HEK293 (cell line): ENCODE measurements around the gene PSMA7.
A peak's percentile ranks its signal among the peaks of the same experiment; 100 is the strongest.

Experiments used
- CTCF ChIA-PET: fragments of 350-600 bp; formaldehyde crosslinking; extraction: SDS; loops from one replicate; lab custom pipeline; 2021; ENCODE audit warnings: antibody characterized with exemption; lab: Yijun Ruan, JAX
- POLR2A ChIA-PET: fragments of 300-600 bp; formaldehyde crosslinking; extraction: SDS; loops from one replicate; lab custom pipeline; 2020; ENCODE audit warnings: antibody characterized with exemption, inconsistent platforms; lab: Yijun Ruan, JAX
- H3K27ac ChIP-seq: fragments of 200-500 bp; sonication (Bioruptor generic); 2 replicates; pipeline ENCODE4 v1.5.1; 2014; ENCODE audit warnings: low read depth, low read length, control low read depth, inconsistent platforms; ENCODE audit errors: extremely low read depth
- H3K36me3 ChIP-seq, 2 experiments: fragments of 200-500 bp in 1 of 2; sonication (Bioruptor generic) in 1 of 2; 1 replicate in 1 of 2; 2 replicates in 1 of 2; pipeline ENCODE4 v1.5.1; 2014 to 2017; ENCODE audit warnings: inconsistent platforms in 2 of 2, low read length in 2 of 2; ENCODE audit not compliant: control insufficient read depth in 2 of 2, insufficient read depth in 1 of 2
- H3K4me1 ChIP-seq: fragments of 200-500 bp; sonication (Bioruptor generic); 2 replicates; pipeline ENCODE4 v1.5.1; 2014; ENCODE audit warnings: mild to moderate bottlenecking, low read length, inconsistent platforms; ENCODE audit not compliant: control insufficient read depth, insufficient read depth
- H3K4me3 ChIP-seq: 2 replicates; pipeline ENCODE4 v1.5.1; 2011; ENCODE audit warnings: low read depth, mild to moderate bottlenecking, control low read depth, low read length, moderate library complexity
- H3K9me3 ChIP-seq: fragments of 200-500 bp; sonication (Bioruptor generic); 2 replicates; pipeline ENCODE4 v1.5.1; 2014; ENCODE audit warnings: low read depth, low read length, inconsistent platforms; ENCODE audit not compliant: control insufficient read depth, insufficient read depth
- PRDM10 ChIP-seq: fragments of 450-650 bp; formaldehyde crosslinking; IDR thresholded peaks from 2 replicates; pipeline ENCODE4 v1.5.1; 2016; ENCODE audit warnings: missing biosample characterization, missing genetic modification characterization
- REPIN1 ChIP-seq: fragments of 450-650 bp; formaldehyde crosslinking; IDR thresholded peaks from 2 replicates; pipeline ENCODE4 v1.5.1; 2017; ENCODE audit warnings: missing biosample characterization, missing genetic modification characterization, low read depth
- SALL2 ChIP-seq: fragments of 450-650 bp; formaldehyde crosslinking; IDR thresholded peaks from 2 replicates; pipeline ENCODE4 v1.5.0; 2017; ENCODE audit warnings: missing biosample characterization, mild to moderate bottlenecking, missing genetic modification characterization, borderline replicate concordance
- SP3 ChIP-seq: fragments of 450-650 bp; formaldehyde crosslinking; IDR thresholded peaks from 2 replicates; pipeline ENCODE4 v1.5.1; 2016; ENCODE audit warnings: missing biosample characterization, missing genetic modification characterization
- YY1 ChIP-seq: fragments of 450-650 bp; formaldehyde crosslinking; IDR thresholded peaks from 2 replicates; pipeline ENCODE4 v1.5.1; 2018; ENCODE audit warnings: missing biosample characterization, missing genetic modification characterization
- ZBTB44 ChIP-seq: fragments of 450-650 bp; IDR thresholded peaks from 2 replicates; pipeline ENCODE4 v1.5.1; 2018; ENCODE audit warnings: missing biosample characterization, mild to moderate bottlenecking, missing genetic modification characterization
- ZIC2 ChIP-seq: fragments of 450-650 bp; formaldehyde crosslinking; IDR thresholded peaks from 2 replicates; pipeline ENCODE4 v1.5.1; 2016; ENCODE audit warnings: missing biosample characterization, missing genetic modification characterization
- ZNF132 ChIP-seq: fragments of 450-650 bp; formaldehyde crosslinking; IDR thresholded peaks from 2 replicates; pipeline ENCODE4 v1.5.1; 2017; ENCODE audit warnings: missing biosample characterization, missing genetic modification characterization, borderline replicate concordance
- ZNF175 ChIP-seq: fragments of 450-650 bp; formaldehyde crosslinking; IDR thresholded peaks from 2 replicates; pipeline ENCODE4 v1.5.1; 2016; ENCODE audit warnings: missing biosample characterization, missing genetic modification characterization
- ZNF19 ChIP-seq: fragments of 450-650 bp; formaldehyde crosslinking; IDR thresholded peaks from 2 replicates; pipeline ENCODE4; 2016; ENCODE audit warnings: missing biosample characterization, missing genetic modification characterization, low read depth
- ZNF2 ChIP-seq: fragments of 450-650 bp; formaldehyde crosslinking; IDR thresholded peaks from 2 replicates; pipeline ENCODE4 v1.5.1; 2016; ENCODE audit warnings: missing biosample characterization, missing genetic modification characterization
- ZNF311 ChIP-seq: fragments of 450-650 bp; formaldehyde crosslinking; IDR thresholded peaks from 2 replicates; pipeline ENCODE4 v1.5.1; 2017; ENCODE audit warnings: missing biosample characterization, missing genetic modification characterization, borderline replicate concordance
- ZNF423 ChIP-seq: fragments of 450-650 bp; formaldehyde crosslinking; IDR thresholded peaks from 2 replicates; pipeline ENCODE4 v1.5.1; 2016; ENCODE audit warnings: missing biosample characterization, missing genetic modification characterization
- ZNF501 ChIP-seq: fragments of 450-650 bp; formaldehyde crosslinking; IDR thresholded peaks from 2 replicates; pipeline ENCODE4 v1.5.1; 2016; ENCODE audit warnings: missing biosample characterization, missing genetic modification characterization
- ZNF558 ChIP-seq: fragments of 450-650 bp; formaldehyde crosslinking; IDR thresholded peaks from 2 replicates; pipeline ENCODE4 v1.5.1; 2016; ENCODE audit warnings: missing biosample characterization, missing genetic modification characterization
- ZNF585B ChIP-seq: fragments of 450-650 bp; formaldehyde crosslinking; IDR thresholded peaks from 2 replicates; pipeline ENCODE4 v1.5.1; 2016; ENCODE audit warnings: missing biosample characterization, missing genetic modification characterization
- ZNF626 ChIP-seq: fragments of 450-650 bp; sonication (Bioruptor Pico); formaldehyde crosslinking; IDR thresholded peaks from 2 replicates; pipeline ENCODE4 v1.5.1; 2018; ENCODE audit warnings: missing biosample characterization, missing genetic modification characterization, inconsistent platforms
- ZNF654 ChIP-seq: fragments of 450-650 bp; formaldehyde crosslinking; IDR thresholded peaks from 2 replicates; pipeline ENCODE4 v1.5.1; 2016; ENCODE audit warnings: low read depth, missing biosample characterization, missing genetic modification characterization
- ZNF660 ChIP-seq: fragments of 450-650 bp; IDR thresholded peaks from 2 replicates; pipeline ENCODE4 v1.5.1; 2018; ENCODE audit warnings: missing biosample characterization, mild to moderate bottlenecking, missing genetic modification characterization
- ZNF747 ChIP-seq: fragments of 450-650 bp; formaldehyde crosslinking; IDR thresholded peaks from 2 replicates; pipeline ENCODE4 v1.5.1; 2016; ENCODE audit warnings: missing biosample characterization, missing genetic modification characterization
- ZNF768 ChIP-seq: fragments of 450-650 bp; formaldehyde crosslinking; IDR thresholded peaks from 2 replicates; pipeline ENCODE4 v1.5.1; 2018; ENCODE audit warnings: missing biosample characterization, mild to moderate bottlenecking, missing genetic modification characterization
- ZNF791 ChIP-seq: fragments of 450-650 bp; formaldehyde crosslinking; IDR thresholded peaks from 2 replicates; pipeline ENCODE4 v1.5.1; 2016; ENCODE audit warnings: missing biosample characterization, missing genetic modification characterization
- ZNF837 ChIP-seq: fragments of 450-650 bp; formaldehyde crosslinking; IDR thresholded peaks from 2 replicates; pipeline ENCODE4 v1.5.1; 2016; ENCODE audit warnings: missing biosample characterization, missing genetic modification characterization
- ZSCAN18 ChIP-seq: fragments of 450-650 bp; formaldehyde crosslinking; IDR thresholded peaks from 2 replicates; pipeline ENCODE4 v1.5.1; 2016; ENCODE audit warnings: missing biosample characterization, missing genetic modification characterization
- ZSCAN4 ChIP-seq: fragments of 450-650 bp; formaldehyde crosslinking; IDR thresholded peaks from 2 replicates; pipeline ENCODE4 v1.5.1; 2017; ENCODE audit warnings: missing biosample characterization, missing genetic modification characterization

PSMA7 gene

GRCh38 chr20:62089393-62089792 is 53.8 kb downstream of the PSMA7 start:
- no peak for TF ChIP-seq ZNF585B (tag by site-specific recombination)
- no peak for TF ChIP-seq ZSCAN4
- TF ChIP-seq ZNF747 (tag by site-specific recombination), result no peak
- no peak for TF ChIP-seq ZNF660
- peak; percentile 10; the same call in 1 of the 2 replicates for TF ChIP-seq ZNF654 (tag by site-specific recombination)
- no peak for TF ChIP-seq ZNF2 (tag by site-specific recombination)
- CTCF ChIA-PET, result interaction anchor here (0.6 to 0.7 kb wide), 2 partner anchors 20 to 182 kb away, joined by 3 to 4 read pairs; no protein-coding TSS in a partner anchor
- no peaks in the 10 kb centered on the region for H3K9me3 ChIP-seq
- H3K27ac ChIP-seq, result no peak overlapping the region
- no peaks in the 10 kb centered on the region for H3K36me3 ChIP-seq
- POLR2A ChIA-PET, result interaction anchor here (2.2 kb wide), 1 partner anchor 32 kb away, joined by 5 read pairs; no protein-coding TSS in a partner anchor
- H3K4me3 ChIP-seq, result no peak overlapping the region
- H3K4me1 ChIP-seq, result no peaks in the 10 kb centered on the region

- no peaks in the 10 kb centered on the region for H3K4me1 ChIP-seq
- H3K36me3 ChIP-seq, result no peaks in the 10 kb centered on the region
- no peak overlapping the region for H3K4me3 ChIP-seq
- CTCF ChIA-PET, result interaction anchor here (0.7 kb wide), 2 partner anchors 15 to 21 kb away, joined by 4 to 5 read pairs; no protein-coding TSS in a partner anchor
- H3K9me3 ChIP-seq, result no peaks in the 10 kb centered on the region
- POLR2A ChIA-PET, result interaction anchor here (2.2 kb wide), 1 partner anchor 33 kb away, joined by 5 read pairs; no protein-coding TSS in a partner anchor
- no peak overlapping the region for H3K27ac ChIP-seq
- TF ChIP-seq SP3 (peak; percentile 74), ZNF2 (tag by site-specific recombination) (no peak), ZNF791 (tag by site-specific recombination) (no peak), YY1 (no peak), ZNF837 (no peak), ZNF768 (tag by site-specific recombination) (no peak), ZSCAN18 (peak; percentile 65; the same call in 1 of the 2 replicates), PRDM10 (tag by site-specific recombination) (peak; percentile 30), ZNF175 (tag by site-specific recombination) (no peak), ZNF501 (no peak), REPIN1 (no peak), ZNF132 (tag by site-specific recombination) (no peak; the same call in 1 of the 2 replicates), ZBTB44 (tag by site-specific recombination) (no peak), ZNF558 (peak; percentile 90), ZNF19 (tag by site-specific recombination) (no peak), ZNF311 (tag by site-specific recombination) (peak; percentile 57; the same call in 1 of the 2 replicates), ZNF626 (tag by site-specific recombination) (no peak), ZNF423 (tag by site-specific recombination) (no peak), ZIC2 (tag by site-specific recombination) (no peak), SALL2 (tag by site-specific recombination) (0 out of 2 replicates have a peak, but pooled peaks have one; percentile 47)
Measured at GRCh38 chr20:62088258-62089127, 54.7 kb downstream of the PSMA7 start.
